ENCODE data around the gene GAREM2.

GRCh38 chr2:26170795-26171194, 2.1 kb upstream of the GAREM2 start:
- no peak for TF ChIP-seq CTCF (IDR thresholded peaks at IDR 0.05)
- no peak for TF ChIP-seq POLR2A (IDR thresholded peaks at IDR 0.05)

Measured in thyroid gland (tissue), 4 donors.